ENCODE data around the gene GAL3ST3.
"Not testable (repeated sequence)": the region's sequence is repeated elsewhere in the genome, so short reads cannot be mapped to it uniquely, and the experiment has no call there.

The GAL3ST3 gene

DNA sequence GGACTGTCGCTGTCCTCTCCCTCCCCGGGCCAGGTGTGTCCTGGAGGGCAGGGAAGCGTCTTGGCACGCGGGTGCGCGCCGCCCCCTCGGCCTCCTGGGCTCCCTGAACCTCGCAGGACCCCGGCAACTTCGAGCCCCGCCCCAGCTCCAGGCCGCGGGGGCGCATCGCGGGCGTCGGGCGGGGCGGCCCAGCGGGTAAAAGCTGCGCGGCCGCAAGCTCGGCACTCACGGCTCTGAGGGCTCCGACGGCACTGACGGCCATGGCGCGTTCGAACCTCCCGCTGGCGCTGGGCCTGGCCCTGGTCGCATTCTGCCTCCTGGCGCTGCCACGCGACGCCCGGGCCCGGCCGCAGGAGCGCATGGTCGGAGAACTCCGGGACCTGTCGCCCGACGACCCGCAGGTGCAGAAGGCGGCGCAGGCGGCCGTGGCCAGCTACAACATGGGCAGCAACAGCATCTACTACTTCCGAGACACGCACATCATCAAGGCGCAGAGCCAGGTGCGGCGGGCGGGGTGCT, 37.1 kb downstream of the GAL3ST3 start, which contains the start of gene CST6:
Gene CST6, plus strand, starts transcription at position 224 of the 519 bp plus-strand sequence. Its CDS starts 37 bp downstream, at position 261.
- no peak for TF ChIP-seq CTCF (IDR thresholded peaks at IDR 0.05; ENCODE audit: low read depth, low read length)
- H3K4me3 ChIP-seq (ENCODE audit: low read depth, low read length) = no peak within 1 kb of the TSS
- DNase-seq (ENCODE audit: low read depth) = no peak

GRCh38 chr11:66011239-66011784, 37.6 kb downstream of the GAL3ST3 start:
- no peak for TF ChIP-seq CTCF (IDR thresholded peaks at IDR 0.05; ENCODE audit: low read depth, low read length)
- no peak for TF ChIP-seq POLR2A (IDR thresholded peaks at IDR 0.05; ENCODE audit: extremely low read depth, insufficient read length)
- TF ChIP-seq MYC (IDR thresholded peaks at IDR 0.05; ENCODE audit: low read depth, low read length) = no peak
- TF ChIP-seq, protein P1, sequence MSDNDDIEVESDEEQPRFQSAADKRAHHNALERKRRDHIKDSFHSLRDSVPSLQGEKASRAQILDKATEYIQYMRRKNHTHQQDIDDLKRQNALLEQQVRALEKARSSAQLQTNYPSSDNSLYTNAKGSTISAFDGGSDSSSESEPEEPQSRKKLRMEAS (IDR thresholded peaks at IDR 0.05; ENCODE audit: low read depth, low read length) = no peak
- DNase-seq (ENCODE audit: low read depth) = no peak
- no peak overlapping the region for H3K4me3 ChIP-seq (ENCODE audit: low read depth, low read length)

- not testable (repeated sequence) for DNase-seq (ENCODE audit: low read depth); H3K4me3 ChIP-seq (ENCODE audit: low read depth, low read length)
Measured at GRCh38 chr11:66010036-66010435, 38.9 kb downstream of the GAL3ST3 start.

- no peak for TF ChIP-seq MYC (IDR thresholded peaks at IDR 0.05; ENCODE audit: low read depth, low read length)
- TF ChIP-seq, protein P1 (IDR thresholded peaks at IDR 0.05; ENCODE audit: low read depth, low read length) = no peak
- no peak for TF ChIP-seq CTCF (IDR thresholded peaks at IDR 0.05; ENCODE audit: low read depth, low read length)
- no peak for TF ChIP-seq POLR2A (IDR thresholded peaks at IDR 0.05; ENCODE audit: extremely low read depth, insufficient read length)
- DNase-seq (ENCODE audit: low read depth) = peak; percentile 33
- no peak overlapping the region for H3K4me3 ChIP-seq (ENCODE audit: low read depth, low read length)
Measured at GRCh38 chr11:66008468-66009101, 40.4 kb downstream of the GAL3ST3 start.

- TF ChIP-seq, protein P1 (IDR thresholded peaks at IDR 0.05; ENCODE audit: low read depth, low read length) = no peak
- TF ChIP-seq MYC (IDR thresholded peaks at IDR 0.05; ENCODE audit: low read depth, low read length) = no peak
- no peak for TF ChIP-seq CTCF (IDR thresholded peaks at IDR 0.05; ENCODE audit: low read depth, low read length)
- no peak for DNase-seq (ENCODE audit: low read depth)
- H3K4me3 ChIP-seq (ENCODE audit: low read depth, low read length) = no peak overlapping the region
Measured at GRCh38 chr11:66008095-66008467, 40.9 kb downstream of the GAL3ST3 start.

DNA sequence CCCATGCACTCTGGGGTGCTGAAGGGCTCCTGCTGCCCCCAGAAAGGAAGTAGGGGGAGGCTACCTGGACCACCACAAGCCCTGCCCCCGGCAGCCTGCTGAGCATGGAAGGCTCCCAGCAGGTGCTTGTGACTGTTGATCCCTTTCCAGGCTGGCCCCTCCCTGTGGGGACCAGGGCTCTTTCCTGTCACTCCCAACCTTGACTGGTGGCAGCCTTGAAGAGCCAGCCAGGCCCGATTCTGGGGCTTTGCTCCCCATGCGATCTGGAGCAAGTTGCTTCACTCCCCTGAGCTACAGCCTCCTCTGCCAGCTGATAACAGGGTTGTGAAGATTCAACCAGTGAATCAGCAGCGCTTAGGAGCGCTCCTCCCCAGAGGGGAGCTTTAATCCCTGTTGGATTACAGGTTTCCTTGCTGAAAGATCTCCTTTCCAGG, 41.7 kb downstream of the GAL3ST3 start:
- peak; percentile 32 for DNase-seq (ENCODE audit: low read depth)
- TF ChIP-seq MYC (IDR thresholded peaks at IDR 0.05; ENCODE audit: low read depth, low read length) (no peak), POLR2A (IDR thresholded peaks at IDR 0.05; ENCODE audit: extremely low read depth, insufficient read length) (no peak), CTCF (IDR thresholded peaks at IDR 0.05; ENCODE audit: low read depth, low read length) (no peak)
- TF ChIP-seq, protein P1 (IDR thresholded peaks at IDR 0.05; ENCODE audit: low read depth, low read length) = no peak
- no peak overlapping the region for H3K4me3 ChIP-seq (ENCODE audit: low read depth, low read length)

Measured in NB4 (cell line).